Measurements from ENCODE around the gene ELMOD1.

DNA sequence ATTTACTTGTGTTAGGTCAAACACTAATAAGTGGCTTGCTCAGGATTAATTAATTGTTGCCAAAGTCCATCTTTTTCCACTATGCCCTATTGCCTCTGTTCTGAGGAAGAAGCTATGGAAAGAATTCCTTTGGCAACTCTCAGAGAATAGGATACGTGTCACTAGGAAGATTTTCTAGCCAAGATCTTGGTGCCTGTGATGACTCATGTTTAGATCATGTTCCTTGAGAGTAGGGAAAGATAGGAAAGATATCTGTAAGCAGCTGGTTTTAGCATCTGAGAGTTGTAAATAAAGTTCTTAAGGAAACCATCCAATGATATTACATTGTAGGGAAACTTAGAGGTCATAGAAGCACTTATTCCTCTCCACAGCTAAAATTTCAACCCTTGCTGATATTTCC lies 105.2 kb downstream of the ELMOD1 start:
- TF ChIP-seq, protein P1, sequence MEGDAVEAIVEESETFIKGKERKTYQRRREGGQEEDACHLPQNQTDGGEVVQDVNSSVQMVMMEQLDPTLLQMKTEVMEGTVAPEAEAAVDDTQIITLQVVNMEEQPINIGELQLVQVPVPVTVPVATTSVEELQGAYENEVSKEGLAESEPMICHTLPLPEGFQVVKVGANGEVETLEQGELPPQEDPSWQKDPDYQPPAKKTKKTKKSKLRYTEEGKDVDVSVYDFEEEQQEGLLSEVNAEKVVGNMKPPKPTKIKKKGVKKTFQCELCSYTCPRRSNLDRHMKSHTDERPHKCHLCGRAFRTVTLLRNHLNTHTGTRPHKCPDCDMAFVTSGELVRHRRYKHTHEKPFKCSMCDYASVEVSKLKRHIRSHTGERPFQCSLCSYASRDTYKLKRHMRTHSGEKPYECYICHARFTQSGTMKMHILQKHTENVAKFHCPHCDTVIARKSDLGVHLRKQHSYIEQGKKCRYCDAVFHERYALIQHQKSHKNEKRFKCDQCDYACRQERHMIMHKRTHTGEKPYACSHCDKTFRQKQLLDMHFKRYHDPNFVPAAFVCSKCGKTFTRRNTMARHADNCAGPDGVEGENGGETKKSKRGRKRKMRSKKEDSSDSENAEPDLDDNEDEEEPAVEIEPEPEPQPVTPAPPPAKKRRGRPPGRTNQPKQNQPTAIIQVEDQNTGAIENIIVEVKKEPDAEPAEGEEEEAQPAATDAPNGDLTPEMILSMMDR (IDR thresholded peaks at IDR 0.05): no peak
- no peak for TF ChIP-seq POLR2A (IDR thresholded peaks at IDR 0.05)
